ENCODE results near the gene WDR62. TPM values are rescaled to one million over a fixed set of nuclear protein-coding genes. Genes with fewer than 3 reads are reported as not detected.

Gene WDR62
- total and polyA plus RNA-seq, 2 of the 8 experiments (the other 6 are each of a cell fraction or from before 2014, with no cell fraction given): 28.2 to 39.5 TPM

GRCh38 chr19:36108684-36109083 lies 54.0 kb downstream of the WDR62 start:
- H4K20me1 ChIP-seq (replicated peaks in 1 of 2; ENCODE audit: control insufficient read depth in 1 of 2, insufficient read depth in 2 of 2, low read length in 2 of 2): peaks cover 0 to 5% of the 10 kb centered on the region in 2 experiments
- H3K4me1 ChIP-seq (replicated peaks in 1 of 4; ENCODE audit: control insufficient read depth in 3 of 4, insufficient read depth in 4 of 4, low read length in 3 of 4): peaks cover 8 to 21% (median 15%) of the 10 kb centered on the region in 4 experiments
- no peak overlapping the region for H3K9ac ChIP-seq (replicated peaks in 1 of 4; ENCODE audit: extremely low read depth in 1 of 4, low read depth in 3 of 4, low read length in 3 of 4)
- ChIA-PET POLR2A (ENCODE audit: partially characterized antibody) (interaction anchor here (2.1 kb wide), 1 partner anchor 13 kb away, joined by 7 read pairs; no protein-coding TSS in a partner anchor), CTCF (ENCODE audit: partially characterized antibody) (interaction anchor here (0.5 to 2.1 kb wide), 3 partner anchors 8 to 19 kb away, joined by 3 to 6 read pairs (median 3); no protein-coding TSS in a partner anchor)
- H3K27me3 ChIP-seq (replicated peaks in 1 of 4; ENCODE audit: control insufficient read depth in 3 of 4, extremely low read depth in 1 of 4, insufficient read depth in 3 of 4, low read length in 3 of 4): no peaks in the 10 kb centered on the region
- 92% methylated on average over 3 of the region's 3 CpGs; no CpG with 5 or more reads in 1 of the 2 experiments for WGBS, 2 experiments (ENCODE audit: extremely low coverage in 1 of 2, insufficient coverage in 1 of 2, insufficient read length in 1 of 2, insufficient replicate concordance in 2 of 2, low coverage in 1 of 2, low lambda C conversion rate in 2 of 2, missing lambda C conversion rate in 1 of 2)
- H2AFZ ChIP-seq (ENCODE audit: low read length): no peak overlapping the region
- H3K23ac ChIP-seq (ENCODE audit: insufficient read length): no peak overlapping the region
- H2BK120ac ChIP-seq (replicated peaks; ENCODE audit: low read depth, low read length): no peak overlapping the region
- H3K18ac ChIP-seq (ENCODE audit: extremely low read depth, low read length): no peak overlapping the region
- H4K8ac ChIP-seq (ENCODE audit: extremely low read depth, insufficient read depth, low read length): no peak overlapping the region
- FAIRE-seq (no peak), DNase-seq (ENCODE audit: low read depth in 1 of 2, low spot score in 2 of 2) (no peak)
- no peak overlapping the region for H2BK5ac ChIP-seq (ENCODE audit: low read depth, low read length)
- H3K36me3 ChIP-seq (ENCODE audit: control insufficient read depth in 2 of 4, insufficient read depth in 4 of 4, low read length in 3 of 4): peaks cover 4 to 29% (median 20%) of the 10 kb centered on the region in 4 experiments; a peak in 7 of 8 replicates
- H3K9me3 ChIP-seq (ENCODE audit: insufficient read depth in 2 of 2, low read depth in 1 of 2, low read length in 1 of 2): no peaks in the 10 kb centered on the region
- no peak overlapping the region for H3K14ac ChIP-seq (ENCODE audit: insufficient read length)
- H3K4ac ChIP-seq (replicated peaks; ENCODE audit: insufficient read length, low read depth, low read length): no peak overlapping the region
- no peak overlapping the region for H4K5ac ChIP-seq (ENCODE audit: insufficient read length, low read depth, low read length)
- H3K79me1 ChIP-seq (ENCODE audit: low read depth, low read length): peaks cover 4% of the 10 kb centered on the region; the same call in 1 of the 2 replicates
- H2BK20ac ChIP-seq (ENCODE audit: low read length): no peak overlapping the region
- H3K27ac ChIP-seq (ENCODE audit: low read depth, low read length): no peak overlapping the region
- H3K79me2 ChIP-seq (ENCODE audit: control insufficient read depth in 1 of 2, insufficient read depth in 2 of 2, low read length in 2 of 2): no peaks in the 10 kb centered on the region; a peak in 1 of 4 replicates
- no peak overlapping the region for H3K56ac ChIP-seq (replicated peaks; ENCODE audit: insufficient read length, low read depth, low read length)
- H3K4me2 ChIP-seq (ENCODE audit: insufficient read depth in 1 of 2, low read depth in 2 of 2, low read length in 2 of 2): no peak overlapping the region
- H2BK12ac ChIP-seq (ENCODE audit: low read depth, low read length): no peak overlapping the region
- no peak overlapping the region for H4K91ac ChIP-seq (replicated peaks; ENCODE audit: insufficient read length, low read length)
- TF ChIP-seq CREB1 (IDR thresholded peaks at IDR 0.05) (no peak), RAD21 (IDR thresholded peaks at IDR 0.05 in 1 of 2, conservative IDR thresholded peaks at IDR 0.05 in 1 of 2; ENCODE audit: low read depth in 2 of 2, low read length in 2 of 2) (no peak), POLR2A (IDR thresholded peaks at IDR 0.05; ENCODE audit: control extremely low read depth in 1 of 2, low read depth in 2 of 2, low read length in 2 of 2) (no peak), TCF12 (IDR thresholded peaks at IDR 0.05; ENCODE audit: low read depth, low read length) (no peak), CBX5 (IDR thresholded peaks at IDR 0.05; ENCODE audit: low read depth, low read length) (no peak)
- no peak overlapping the region for H3K4me3 ChIP-seq (ENCODE audit: extremely low read depth in 1 of 4, insufficient read depth in 2 of 4, low read depth in 3 of 4, low read length in 4 of 4)
- H2AK5ac ChIP-seq (ENCODE audit: low read depth, low read length): no peak overlapping the region
- no peak overlapping the region for H2BK15ac ChIP-seq (ENCODE audit: low read length)
- H3K23me2 ChIP-seq (ENCODE audit: low read depth, low read length): no peaks in the 10 kb centered on the region; the same call in 1 of the 2 replicates
